ENCODE measurements around the gene UNC5A. TPM values are rescaled to one million over a fixed set of nuclear protein-coding genes. Genes with fewer than 3 reads are reported as not detected.

The UNC5A gene
- total and polyA plus RNA-seq, 2 donors: 0.19 to 0.32 TPM

DNA sequence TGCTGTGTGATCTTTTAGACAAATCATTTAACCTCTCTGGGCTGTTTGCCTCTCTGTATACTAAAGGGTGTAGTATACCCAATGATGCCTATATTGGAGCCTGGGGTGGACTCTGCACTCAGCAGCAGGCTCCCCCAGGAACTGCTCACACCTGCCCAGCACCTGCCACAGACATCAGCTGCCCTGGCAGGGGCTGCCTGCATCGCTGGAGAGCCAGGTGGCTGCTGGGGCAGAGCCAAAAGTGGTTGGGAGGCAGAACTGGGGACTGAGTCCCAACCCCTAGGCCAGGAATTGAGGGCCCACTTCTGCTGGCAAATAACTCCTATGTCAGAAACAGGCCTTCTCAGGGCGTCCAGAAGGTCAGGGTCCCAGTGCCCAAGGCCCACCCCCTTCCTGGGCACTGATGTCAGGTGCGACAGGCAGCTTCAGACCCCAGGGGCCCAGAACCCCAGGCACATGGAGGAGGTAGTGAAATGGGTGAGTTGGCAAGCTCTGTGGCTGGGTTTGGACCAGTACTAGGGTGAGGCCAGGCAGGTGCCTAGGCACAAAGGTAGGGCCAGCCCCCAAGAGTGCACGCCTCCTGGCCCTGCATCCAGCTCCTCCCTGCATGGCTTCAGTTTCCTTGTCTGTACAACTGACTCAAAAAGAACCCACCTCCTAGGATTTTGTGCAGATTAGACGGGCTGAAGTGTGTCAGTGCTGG lies 5.8 kb downstream of the UNC5A start:
- H3K27ac ChIP-seq (ENCODE audit: low read depth): no peak overlapping the region
- no peak overlapping the region for H3K4me3 ChIP-seq (ENCODE audit: low read depth, low read length)
- H3K36me3 ChIP-seq (ENCODE audit: insufficient read depth): no peaks in the 10 kb centered on the region
- DNase-seq (ENCODE audit: extremely low spot score): no peak
- 75% methylated on average over 5 of the region's 5 CpGs for WGBS
- no peaks in the 10 kb centered on the region for H3K4me1 ChIP-seq (ENCODE audit: insufficient read depth)

DNA sequence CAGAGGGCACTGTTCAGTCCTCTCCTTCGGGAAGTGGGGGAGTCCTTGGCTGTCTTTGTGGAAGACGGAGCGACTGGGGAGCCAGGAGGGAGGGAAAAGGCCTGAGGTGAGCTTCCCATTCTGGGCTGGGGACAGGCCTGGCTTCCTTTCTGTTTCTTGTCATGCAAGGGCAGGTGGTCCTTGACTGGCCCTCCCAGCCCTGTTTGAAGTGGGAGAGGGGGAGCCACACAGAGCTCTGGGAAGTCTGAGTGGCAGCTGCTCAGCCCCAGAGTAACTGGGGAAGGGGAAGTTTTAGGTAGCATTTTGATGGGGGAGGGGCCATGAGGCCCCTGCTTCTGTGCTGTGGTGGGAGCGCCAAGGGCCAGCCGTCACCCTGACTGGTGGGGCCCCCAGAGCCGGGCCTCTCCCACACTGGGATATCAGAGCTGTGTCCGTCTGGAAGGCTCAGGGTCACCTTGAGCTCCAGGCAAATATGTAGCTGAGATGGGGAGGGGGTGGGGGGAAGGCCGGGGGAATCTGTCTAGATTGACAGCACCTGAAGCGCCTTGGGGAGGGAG lies 6.5 kb downstream of the UNC5A start:
- no peak overlapping the region for H3K4me3 ChIP-seq (ENCODE audit: low read depth, low read length)

GRCh38 chr5:176817369-176817840 lies 7.0 kb downstream of the UNC5A start:
- peak overlapping the region; percentile 36 for H3K4me3 ChIP-seq (ENCODE audit: low read depth, low read length)

More for the DNA sequence above, 6.5 kb downstream of the UNC5A start:
- Histone ChIP-seq H3K4me1 (ENCODE audit: insufficient read depth) (no peaks in the 10 kb centered on the region), H3K36me3 (ENCODE audit: insufficient read depth) (no peaks in the 10 kb centered on the region), H3K27ac (ENCODE audit: low read depth) (no peak overlapping the region)
- WGBS: 29% methylated on average over 9 of the region's 9 CpGs
- DNase-seq (ENCODE audit: extremely low spot score): no peak

GRCh38 chr5:176817841-176818377 lies 7.5 kb downstream of the UNC5A start:
- no peak for DNase-seq (ENCODE audit: extremely low spot score)
- Histone ChIP-seq H3K4me3 (ENCODE audit: low read depth, low read length) (peak overlapping the region; percentile 36), H3K4me1 (ENCODE audit: insufficient read depth) (no peaks in the 10 kb centered on the region), H3K27ac (ENCODE audit: low read depth) (no peak overlapping the region), H3K36me3 (ENCODE audit: insufficient read depth) (no peaks in the 10 kb centered on the region)
- WGBS: under 1% methylated on average over 55 of the region's 55 CpGs

More at GRCh38 chr5:176817369-176817840, 7.0 kb downstream of the UNC5A start:
- no peaks in the 10 kb centered on the region for H3K36me3 ChIP-seq (ENCODE audit: insufficient read depth)
- no peaks in the 10 kb centered on the region for H3K4me1 ChIP-seq (ENCODE audit: insufficient read depth)
- no peak overlapping the region for H3K27ac ChIP-seq (ENCODE audit: low read depth)
- no peak for DNase-seq (ENCODE audit: extremely low spot score)
- 1% methylated on average over 42 of the region's 42 CpGs for WGBS

GRCh38 chr5:176818391-176819098 lies 8.2 kb downstream of the UNC5A start:
- WGBS: 44% methylated on average over 12 of the region's 12 CpGs
- no peak for DNase-seq (ENCODE audit: extremely low spot score)
- Histone ChIP-seq H3K27ac (ENCODE audit: low read depth) (no peak overlapping the region), H3K4me3 (ENCODE audit: low read depth, low read length) (no peak overlapping the region), H3K36me3 (ENCODE audit: insufficient read depth) (no peaks in the 10 kb centered on the region), H3K4me1 (ENCODE audit: insufficient read depth) (no peaks in the 10 kb centered on the region)

GRCh38 chr5:176819476-176819875 lies 9.1 kb downstream of the UNC5A start:
- no peak overlapping the region for H3K27ac ChIP-seq (ENCODE audit: low read depth)
- no peaks in the 10 kb centered on the region for H3K4me1 ChIP-seq (ENCODE audit: insufficient read depth)
- H3K4me3 ChIP-seq (ENCODE audit: low read depth, low read length): no peak overlapping the region
- no peaks in the 10 kb centered on the region for H3K36me3 ChIP-seq (ENCODE audit: insufficient read depth)
- WGBS: 81% methylated on average over 5 of the region's 5 CpGs
- no peak for DNase-seq (ENCODE audit: extremely low spot score)

GRCh38 chr5:176820937-176821336 lies 10.6 kb downstream of the UNC5A start:
- no peak overlapping the region for H3K4me3 ChIP-seq (ENCODE audit: low read depth, low read length)
- DNase-seq (ENCODE audit: extremely low spot score): no peak
- H3K36me3 ChIP-seq (ENCODE audit: insufficient read depth): no peaks in the 10 kb centered on the region
- no peaks in the 10 kb centered on the region for H3K4me1 ChIP-seq (ENCODE audit: insufficient read depth)
- 88% methylated on average over 7 of the region's 7 CpGs for WGBS
- no peak overlapping the region for H3K27ac ChIP-seq (ENCODE audit: low read depth)

- no peak for DNase-seq (ENCODE audit: extremely low spot score)
- 80% methylated on average over 6 of the region's 6 CpGs for WGBS
- no peak overlapping the region for H3K27ac ChIP-seq (ENCODE audit: low read depth)
- no peaks in the 10 kb centered on the region for H3K36me3 ChIP-seq (ENCODE audit: insufficient read depth)
- no peaks in the 10 kb centered on the region for H3K4me1 ChIP-seq (ENCODE audit: insufficient read depth)
- H3K4me3 ChIP-seq (ENCODE audit: low read depth, low read length): no peak overlapping the region
These were observed 11.1 kb downstream of the UNC5A start for GRCh38 chr5:176821441-176821840.

DNA sequence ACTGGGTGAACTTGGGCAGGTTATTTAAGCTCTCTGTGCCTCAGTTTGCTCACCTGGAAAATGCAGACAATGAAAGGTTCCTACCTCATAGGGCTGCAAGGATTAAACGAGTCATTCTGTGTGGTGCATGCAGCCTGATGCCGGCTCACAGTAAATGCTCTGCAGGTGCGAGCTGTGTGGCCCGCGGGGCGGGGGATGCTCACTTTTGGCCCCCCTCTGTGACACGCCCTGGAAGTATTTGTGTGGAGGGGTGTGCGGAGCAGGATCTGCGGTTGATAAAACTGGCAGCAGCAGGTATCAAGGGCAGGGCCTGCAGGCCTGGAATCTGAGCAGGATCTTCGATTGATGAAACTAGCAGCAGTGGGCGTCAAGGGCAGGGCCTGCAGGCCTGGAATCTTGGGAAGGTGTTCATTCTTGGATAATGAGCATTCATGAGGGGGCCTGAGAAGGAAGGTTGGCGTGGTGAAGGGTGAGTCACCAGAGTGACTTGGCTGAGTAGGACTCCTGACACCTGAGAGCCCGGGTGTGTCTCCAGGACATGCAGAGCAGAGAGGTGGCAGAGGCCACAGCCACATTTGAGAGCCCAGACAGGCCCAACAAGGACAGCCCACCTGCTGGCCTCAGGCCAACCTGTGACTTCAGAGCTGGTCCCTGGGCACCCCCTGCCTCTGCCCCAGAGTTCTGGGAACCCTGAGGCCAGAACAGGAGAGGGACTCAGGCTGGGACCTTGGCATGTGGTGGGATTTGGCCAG lies 11.9 kb downstream of the UNC5A start:
- no peaks in the 10 kb centered on the region for H3K4me1 ChIP-seq (ENCODE audit: insufficient read depth)
- H3K27ac ChIP-seq (ENCODE audit: low read depth): no peak overlapping the region
- H3K4me3 ChIP-seq (ENCODE audit: low read depth, low read length): no peak overlapping the region
- WGBS: 80% methylated on average over 13 of the region's 13 CpGs
- no peak for DNase-seq (ENCODE audit: extremely low spot score)
- H3K36me3 ChIP-seq (ENCODE audit: insufficient read depth): no peaks in the 10 kb centered on the region

GRCh38 chr5:176822793-176823481 lies 12.6 kb downstream of the UNC5A start:
- no peaks in the 10 kb centered on the region for H3K36me3 ChIP-seq (ENCODE audit: insufficient read depth)
- DNase-seq (ENCODE audit: extremely low spot score): no peak
- no peaks in the 10 kb centered on the region for H3K4me1 ChIP-seq (ENCODE audit: insufficient read depth)
- no peak overlapping the region for H3K27ac ChIP-seq (ENCODE audit: low read depth)
- WGBS: 77% methylated on average over 21 of the region's 21 CpGs
- H3K4me3 ChIP-seq (ENCODE audit: low read depth, low read length): no peak overlapping the region

- 68% methylated on average over 20 of the region's 20 CpGs for WGBS
- Histone ChIP-seq H3K36me3 (ENCODE audit: insufficient read depth) (no peaks in the 10 kb centered on the region), H3K4me3 (ENCODE audit: low read depth, low read length) (no peak overlapping the region), H3K4me1 (ENCODE audit: insufficient read depth) (no peaks in the 10 kb centered on the region), H3K27ac (ENCODE audit: low read depth) (no peak overlapping the region)
- DNase-seq (ENCODE audit: extremely low spot score): no peak
These were observed 13.6 kb downstream of the UNC5A start for GRCh38 chr5:176823869-176824412.

- no peak overlapping the region for H3K27ac ChIP-seq (ENCODE audit: low read depth)
- no peak overlapping the region for H3K4me3 ChIP-seq (ENCODE audit: low read depth, low read length)
- H3K4me1 ChIP-seq (ENCODE audit: insufficient read depth): no peaks in the 10 kb centered on the region
- DNase-seq (ENCODE audit: extremely low spot score): no peak
- no peaks in the 10 kb centered on the region for H3K36me3 ChIP-seq (ENCODE audit: insufficient read depth)
- 91% methylated on average over 5 of the region's 5 CpGs for WGBS
These were observed 14.2 kb downstream of the UNC5A start for GRCh38 chr5:176824604-176825003.
